HG03432 (cell line): ENCODE results near the gene SLITRK3.
A peak's percentile ranks its signal among the peaks of the same experiment; 100 is the strongest.
"Not testable (repeated sequence)": the region's sequence is repeated elsewhere in the genome, so short reads cannot be mapped to it uniquely, and the experiment has no call there.

Experiments
- ATAC-seq: cut with Tn5 transposase; IDR thresholded peaks from one replicate; pipeline ENCODE4 v1.9.1; 2021; ENCODE audit warnings: mild to moderate bottlenecking, moderate library complexity; ENCODE audit not compliant: unreplicated experiment

The SLITRK3 gene

GRCh38 chr3:165193366-165194254, 2.6 kb downstream of the SLITRK3 start:
- no peak for ATAC-seq

GRCh38 chr3:165192610-165193192, 3.5 kb downstream of the SLITRK3 start:
- no peak for ATAC-seq

- no peak for ATAC-seq
Observed at GRCh38 chr3:165191491-165191890, 4.7 kb downstream of the SLITRK3 start.

- no peak for ATAC-seq
Observed at GRCh38 chr3:165188452-165188851, 7.7 kb downstream of the SLITRK3 start.

GRCh38 chr3:165185707-165186327, 10.4 kb downstream of the SLITRK3 start:
- peak; percentile 97 for ATAC-seq

- ATAC-seq, result no peak
Observed at GRCh38 chr3:165181556-165181955, 14.6 kb downstream of the SLITRK3 start.

- no peak for ATAC-seq
Observed at GRCh38 chr3:165170236-165170635, 25.9 kb downstream of the SLITRK3 start.

GRCh38 chr3:165169368-165169767, 26.8 kb downstream of the SLITRK3 start:
- ATAC-seq, result no peak

- ATAC-seq, result no peak
Observed at GRCh38 chr3:165162883-165163282, 33.3 kb downstream of the SLITRK3 start.

- ATAC-seq, result no peak
Observed at GRCh38 chr3:165159760-165160421, 36.3 kb downstream of the SLITRK3 start.

- no peak for ATAC-seq
Observed at GRCh38 chr3:165158011-165158410, 38.2 kb downstream of the SLITRK3 start.

GRCh38 chr3:165156757-165157420, 39.3 kb downstream of the SLITRK3 start:
- ATAC-seq, result no peak

- no peak for ATAC-seq
Observed at GRCh38 chr3:165148876-165149441, 47.2 kb downstream of the SLITRK3 start.

- no peak for ATAC-seq
Observed at GRCh38 chr3:165144271-165144670, 51.9 kb downstream of the SLITRK3 start.

- ATAC-seq, result not testable (repeated sequence)
Observed at GRCh38 chr3:165139918-165140317, 56.3 kb downstream of the SLITRK3 start.
